ENCODE measurements around the gene ARHGAP32.

DNA sequence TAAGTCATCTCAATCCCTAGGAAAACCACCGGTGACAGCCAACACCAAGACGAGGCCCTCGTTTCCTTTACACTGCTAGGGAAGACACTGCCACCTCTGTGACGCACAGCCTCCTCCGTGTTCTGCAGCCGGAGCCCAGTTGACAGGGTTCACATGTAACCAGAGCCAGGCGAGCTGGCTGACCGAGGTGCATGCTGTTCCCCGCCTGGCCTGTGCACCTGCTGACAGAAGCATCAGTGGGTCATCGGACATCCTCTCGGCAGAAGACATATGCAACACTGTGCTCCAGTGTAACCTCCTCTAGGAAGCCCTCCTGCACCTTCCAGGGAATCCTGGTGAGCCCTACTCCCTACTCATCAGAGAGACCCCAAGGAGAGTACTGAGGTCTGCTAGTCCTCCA is 135.2 kb downstream of the ARHGAP32 start:
- TF ChIP-seq POLR2A (IDR thresholded peaks at IDR 0.05), result no peak
- no peak for TF ChIP-seq POLR2AphosphoS5 (IDR thresholded peaks at IDR 0.05)
- TF ChIP-seq CTCF (IDR thresholded peaks at IDR 0.05), result no peak
